AG09319 (cell line): Measurements from ENCODE around the gene MAST4.

Experiments used
- DNase-seq: peaks from one replicate; pipeline ENCODE4 v3.0.0-alpha.2; 2010; ENCODE audit warnings: low read depth; ENCODE audit errors: extremely low read depth
- TF ChIP-seq, protein P1 (sequence below): IDR thresholded peaks from 2 replicates; pipeline ENCODE4 v1.5.1; 2011; ENCODE audit warnings: low read depth, mild to moderate bottlenecking, inconsistent platforms, low read length, moderate library complexity

The MAST4 gene

DNA sequence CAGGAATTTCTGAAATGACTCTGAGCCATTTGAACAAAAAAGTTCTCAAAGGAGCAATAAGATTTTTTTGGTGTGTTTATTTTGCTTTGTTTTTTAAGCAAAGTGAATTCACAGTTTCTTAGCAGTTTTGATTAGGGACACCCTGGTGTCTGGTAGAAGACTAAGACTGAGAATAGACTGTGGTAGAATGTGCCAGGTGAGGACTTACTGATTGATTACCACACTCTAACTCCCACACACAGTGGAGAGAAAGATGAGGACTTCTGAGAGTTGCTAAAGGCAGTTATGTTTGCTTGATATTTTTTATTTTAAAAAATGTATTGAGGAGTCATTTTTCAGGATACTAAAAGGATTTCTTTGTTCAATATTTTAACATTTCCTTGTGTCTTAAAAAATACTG, 425.3 kb downstream of the MAST4 start:
- DNase-seq = no peak
- TF ChIP-seq, protein P1, sequence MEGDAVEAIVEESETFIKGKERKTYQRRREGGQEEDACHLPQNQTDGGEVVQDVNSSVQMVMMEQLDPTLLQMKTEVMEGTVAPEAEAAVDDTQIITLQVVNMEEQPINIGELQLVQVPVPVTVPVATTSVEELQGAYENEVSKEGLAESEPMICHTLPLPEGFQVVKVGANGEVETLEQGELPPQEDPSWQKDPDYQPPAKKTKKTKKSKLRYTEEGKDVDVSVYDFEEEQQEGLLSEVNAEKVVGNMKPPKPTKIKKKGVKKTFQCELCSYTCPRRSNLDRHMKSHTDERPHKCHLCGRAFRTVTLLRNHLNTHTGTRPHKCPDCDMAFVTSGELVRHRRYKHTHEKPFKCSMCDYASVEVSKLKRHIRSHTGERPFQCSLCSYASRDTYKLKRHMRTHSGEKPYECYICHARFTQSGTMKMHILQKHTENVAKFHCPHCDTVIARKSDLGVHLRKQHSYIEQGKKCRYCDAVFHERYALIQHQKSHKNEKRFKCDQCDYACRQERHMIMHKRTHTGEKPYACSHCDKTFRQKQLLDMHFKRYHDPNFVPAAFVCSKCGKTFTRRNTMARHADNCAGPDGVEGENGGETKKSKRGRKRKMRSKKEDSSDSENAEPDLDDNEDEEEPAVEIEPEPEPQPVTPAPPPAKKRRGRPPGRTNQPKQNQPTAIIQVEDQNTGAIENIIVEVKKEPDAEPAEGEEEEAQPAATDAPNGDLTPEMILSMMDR = no peak

DNA sequence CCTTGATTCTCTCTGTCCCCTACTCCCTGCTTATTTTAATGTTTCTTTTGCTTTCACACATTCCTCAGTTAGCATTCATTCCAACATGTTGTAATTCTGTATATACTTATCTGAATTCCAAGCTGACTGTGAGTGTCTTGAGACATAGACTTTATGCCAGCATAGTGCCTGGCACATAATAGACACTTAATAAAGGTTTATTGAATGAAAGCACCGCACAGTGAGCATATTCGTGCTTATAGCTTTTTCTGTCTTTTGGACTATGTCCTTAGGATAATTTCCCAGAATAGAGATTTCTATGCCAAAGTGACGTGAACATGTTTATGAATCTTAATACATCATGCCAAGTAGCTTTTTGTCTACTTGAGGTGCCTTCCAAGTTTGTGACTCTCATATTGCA, 425.8 kb downstream of the MAST4 start:
- no peak for DNase-seq
- TF ChIP-seq, protein P1 = no peak

DNA sequence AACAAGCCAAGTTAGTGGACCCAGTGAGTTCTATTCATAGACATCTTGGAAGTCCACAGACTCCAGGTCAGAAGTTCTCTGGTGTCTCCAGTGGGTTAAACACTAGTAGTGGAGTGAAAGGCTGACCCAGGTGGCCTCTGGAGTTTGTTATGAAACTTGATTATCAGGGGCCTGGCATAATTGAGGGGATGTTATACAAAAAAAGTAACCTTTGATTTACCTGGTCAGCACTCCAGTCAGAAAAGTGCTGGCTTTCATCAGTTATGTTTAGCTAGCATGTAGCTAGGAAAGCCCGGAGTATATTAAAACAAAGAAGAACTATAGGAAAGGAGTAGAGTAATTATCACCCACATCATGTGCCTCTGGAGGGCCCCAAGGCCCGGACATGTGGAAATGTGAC, 429.3 kb downstream of the MAST4 start:
- TF ChIP-seq, protein P1 = no peak
- DNase-seq = no peak

DNA sequence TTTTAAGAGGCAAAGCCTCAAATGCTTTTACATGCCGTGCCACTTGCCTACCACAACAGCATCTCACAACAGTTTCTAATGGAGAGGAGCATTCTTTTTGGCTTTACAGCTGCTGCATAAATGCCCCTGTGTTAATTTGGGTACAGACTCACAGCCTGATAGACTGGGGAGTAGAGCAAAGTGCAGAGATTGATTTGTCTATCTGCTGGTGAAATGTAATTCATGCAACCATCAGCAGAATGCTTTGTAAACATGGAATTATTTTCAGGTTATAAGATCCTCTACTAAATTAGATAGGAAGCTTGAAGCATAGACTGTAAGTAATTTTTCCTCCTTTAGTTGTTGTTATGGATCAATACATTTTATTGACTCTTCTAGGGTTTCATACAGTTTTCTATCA, 430.1 kb downstream of the MAST4 start:
- TF ChIP-seq, protein P1 = no peak
- no peak for DNase-seq

DNA sequence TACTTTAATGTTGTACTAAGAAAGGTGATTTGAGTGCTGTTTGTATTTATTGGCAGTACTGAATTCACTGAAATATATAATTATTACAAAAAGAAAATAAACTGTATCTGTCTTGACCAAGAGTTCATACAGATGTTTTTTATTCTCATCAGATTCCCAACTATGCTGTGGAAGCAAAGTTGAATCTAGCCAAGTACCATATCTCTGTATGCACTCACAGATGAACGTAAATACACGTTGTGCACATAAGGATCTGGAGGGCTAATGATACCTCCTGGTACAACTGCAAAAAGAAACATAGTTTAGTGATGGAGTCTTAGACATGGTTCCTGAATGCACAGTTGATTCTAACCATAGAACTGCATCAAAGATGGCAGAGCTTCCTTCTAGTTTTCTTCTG, 431.0 kb downstream of the MAST4 start:
- no peak for DNase-seq
- TF ChIP-seq, protein P1 = no peak

DNA sequence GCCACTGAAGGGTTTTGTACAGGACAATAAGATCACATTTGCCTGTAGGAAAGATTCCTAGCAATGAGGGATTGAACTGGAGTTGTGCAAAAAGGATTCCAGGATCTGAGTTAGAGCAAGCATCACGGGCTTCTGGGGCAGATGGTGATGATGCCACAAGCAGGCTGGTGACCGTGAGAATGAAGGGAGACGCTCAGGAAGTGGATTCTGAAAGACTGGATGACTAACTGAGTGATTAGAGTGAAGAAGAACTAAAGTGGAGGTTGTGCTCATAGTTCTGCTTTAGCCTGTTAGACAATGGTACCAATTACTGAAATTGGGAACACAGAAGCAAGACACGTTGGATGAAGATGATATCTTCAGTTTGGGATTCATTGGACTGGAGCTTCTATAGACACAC, 432.2 kb downstream of the MAST4 start:
- DNase-seq = no peak
- TF ChIP-seq, protein P1 = no peak

DNA sequence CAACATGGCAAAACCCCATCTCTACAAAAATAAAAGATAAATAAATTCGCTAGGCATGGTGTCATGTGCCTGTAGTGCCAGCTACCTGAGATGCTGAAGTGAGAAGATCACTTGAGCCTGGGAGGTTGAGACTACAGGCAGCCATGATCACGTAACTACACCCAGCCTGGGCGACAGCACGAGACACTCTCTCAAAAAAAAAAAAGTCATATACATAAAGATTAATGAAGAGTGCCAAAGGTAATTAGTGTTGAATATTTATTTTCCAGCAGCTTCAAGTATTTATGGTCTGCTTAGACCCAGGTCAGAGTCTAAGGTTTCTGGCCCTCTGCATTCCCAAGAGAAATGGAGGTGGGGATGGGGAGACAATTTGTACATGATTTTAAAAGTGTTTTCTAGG, 432.7 kb downstream of the MAST4 start:
- DNase-seq = no peak
- TF ChIP-seq, protein P1 = no peak
